Stimulated activated CD4-positive, alpha-beta T cell treated with anti-CD3 and anti-CD28 coated beads, Interleukin-15, amount 100 ng/mL, for 24 hours (primary cell): ENCODE measurements around the gene WDR59.
A peak's percentile ranks its signal among the peaks of the same experiment; 100 is the strongest.
"Not testable (repeated sequence)": the region's sequence is repeated elsewhere in the genome, so short reads cannot be mapped to it uniquely, and the experiment has no call there.

Source experiments
- DNase-seq: peaks from one replicate; pipeline ENCODE4 v3.0.0-alpha.2; 2020

WDR59 gene

GRCh38 chr16:75012380-75013081 is 27.6 kb upstream of the WDR59 start:
- DNase-seq = no peak

- peak; percentile 64 for DNase-seq
Measured at GRCh38 chr16:75011634-75012307, 26.8 kb upstream of the WDR59 start.

GRCh38 chr16:75010427-75010826 is 25.5 kb upstream of the WDR59 start:
- DNase-seq = no peak

GRCh38 chr16:75007443-75007842 is 22.5 kb upstream of the WDR59 start:
- DNase-seq = no peak

GRCh38 chr16:75005697-75006096 is 20.8 kb upstream of the WDR59 start:
- no peak for DNase-seq

GRCh38 chr16:75004460-75004859 is 19.5 kb upstream of the WDR59 start:
- DNase-seq = no peak

GRCh38 chr16:75003931-75004330 is 19.0 kb upstream of the WDR59 start:
- no peak for DNase-seq

- DNase-seq = no peak
Measured at GRCh38 chr16:75002474-75002873, 17.6 kb upstream of the WDR59 start.

GRCh38 chr16:75000481-75001081 is 15.7 kb upstream of the WDR59 start:
- DNase-seq = no peak

GRCh38 chr16:74999609-75000480 is 14.9 kb upstream of the WDR59 start:
- DNase-seq = peak; percentile 76

- DNase-seq = peak; percentile 43
Measured at GRCh38 chr16:74999219-74999608, 14.3 kb upstream of the WDR59 start.

GRCh38 chr16:74998481-74999218 is 13.7 kb upstream of the WDR59 start, which contains the start of gene ZNRF1:
ZNRF1 (plus strand) TSS chr16:74999024; CDS start chr16:74999672, 648 bp downstream.
- DNase-seq = peak; percentile 88

GRCh38 chr16:74997042-74997491 is 12.1 kb upstream of the WDR59 start:
- DNase-seq = no peak

GRCh38 chr16:74995986-74996385 is 11.1 kb upstream of the WDR59 start:
- no peak for DNase-seq

GRCh38 chr16:74991593-74992403 is 6.9 kb upstream of the WDR59 start:
- no peak for DNase-seq

- no peak for DNase-seq
Measured at GRCh38 chr16:74991268-74991592, 6.3 kb upstream of the WDR59 start.

- DNase-seq = no peak
Measured at GRCh38 chr16:74990832-74991231, 5.9 kb upstream of the WDR59 start.

- not testable (repeated sequence) for DNase-seq
Measured at GRCh38 chr16:74989864-74990263, 4.9 kb upstream of the WDR59 start.

- no peak for DNase-seq
Measured at GRCh38 chr16:74987027-74987681, 2.2 kb upstream of the WDR59 start.

- DNase-seq = no peak
Measured at GRCh38 chr16:74984194-74984528, 762 bp downstream of the WDR59 start.

GRCh38 chr16:74982256-74982655 is 2.7 kb downstream of the WDR59 start:
- DNase-seq = no peak
